Measurements from ENCODE around the gene PAX5. TPM values are rescaled to one million over a fixed set of nuclear protein-coding genes. Genes with fewer than 3 reads are reported as not detected.
A peak's percentile ranks its signal among the peaks of the same experiment; 100 is the strongest.

Gene PAX5
- total and polyA plus RNA-seq, 2 of the 13 experiments (the other 11 are each of a cell fraction or from before 2014, with no cell fraction given) = not detected

- TF ChIP-seq YY1 (IDR thresholded peaks at IDR 0.05; ENCODE audit: insufficient read depth, insufficient replicate concordance, low read depth, low read length) = no peak
- TF ChIP-seq TEAD2 (CRISPR knock-in tag; IDR thresholded peaks at IDR 0.05) = peak; percentile 97
- TF ChIP-seq ZBTB7B (CRISPR knock-in tag; IDR thresholded peaks at IDR 0.05) = 0 out of 2 replicates have a peak, but pooled peaks have one; percentile 42
- TF ChIP-seq ARHGAP35 (CRISPR knock-in tag; IDR thresholded peaks at IDR 0.05; ENCODE audit: borderline replicate concordance) = peak; percentile 97
- peak; percentile 99 for TF ChIP-seq ZNF580 (CRISPR knock-in tag; IDR thresholded peaks at IDR 0.05; ENCODE audit: borderline replicate concordance, low read depth)
- TF ChIP-seq ZSCAN22 (CRISPR knock-in tag; IDR thresholded peaks at IDR 0.05) = peak; percentile 76; the same call in 1 of the 2 replicates
- TF ChIP-seq STAG1 (CRISPR knock-in tag; IDR thresholded peaks at IDR 0.05) = peak; percentile 8; the same call in 1 of the 2 replicates
- peak; percentile 76; the same call in 1 of the 2 replicates for TF ChIP-seq SP140L (CRISPR knock-in tag; IDR thresholded peaks at IDR 0.05; ENCODE audit: borderline replicate concordance)
- peak; percentile 98 for TF ChIP-seq SATB2 (CRISPR knock-in tag; IDR thresholded peaks at IDR 0.05)
- peak; percentile 94 for TF ChIP-seq THAP8 (CRISPR knock-in tag; IDR thresholded peaks at IDR 0.05; ENCODE audit: borderline replicate concordance)
- peak; percentile 95; the same call in 1 of the 2 replicates for TF ChIP-seq ZNF724P (CRISPR knock-in tag; IDR thresholded peaks at IDR 0.05; ENCODE audit: borderline replicate concordance)
- peak; percentile 97 for TF ChIP-seq ZNF331 (CRISPR knock-in tag; IDR thresholded peaks at IDR 0.05)
- peak; percentile 65 for TF ChIP-seq E2F1 (CRISPR knock-in tag; IDR thresholded peaks at IDR 0.05)
- TF ChIP-seq ATM (IDR thresholded peaks at IDR 0.05; ENCODE audit: borderline replicate concordance) = no peak
- TF ChIP-seq HOXA9 (CRISPR knock-in tag; IDR thresholded peaks at IDR 0.05; ENCODE audit: borderline replicate concordance) = peak; percentile 97
- TF ChIP-seq CREBL2 (CRISPR knock-in tag; IDR thresholded peaks at IDR 0.05; ENCODE audit: borderline replicate concordance) = peak; percentile 99
- no peak; the same call in 1 of the 2 replicates for TF ChIP-seq FOXJ3 (CRISPR knock-in tag; IDR thresholded peaks at IDR 0.05; ENCODE audit: borderline replicate concordance)
- peak; percentile 94; the same call in 1 of the 2 replicates for TF ChIP-seq E2F2 (CRISPR knock-in tag; IDR thresholded peaks at IDR 0.05; ENCODE audit: borderline replicate concordance)
- peak; percentile 87 for TF ChIP-seq ZNF800 (CRISPR knock-in tag; IDR thresholded peaks at IDR 0.05)
- TF ChIP-seq ZNF138 (CRISPR knock-in tag; IDR thresholded peaks at IDR 0.05; ENCODE audit: low read depth) = peak; percentile 100
- peak; percentile 98 for TF ChIP-seq ZNF343 (CRISPR knock-in tag; IDR thresholded peaks at IDR 0.05)
Observed at GRCh38 chr9:37079370-37080164, 45.5 kb upstream of the PAX5 start (continued).

Measured in HepG2 (cell line).